ENCODE results near the gene PRICKLE1. TPM values are rescaled to one million over a fixed set of nuclear protein-coding genes. Genes with fewer than 3 reads are reported as not detected.

The PRICKLE1 gene
- total and polyA plus RNA-seq, 2 of the 4 experiments (the other 2 are of a cell fraction) = 21.3 to 21.7 TPM

DNA sequence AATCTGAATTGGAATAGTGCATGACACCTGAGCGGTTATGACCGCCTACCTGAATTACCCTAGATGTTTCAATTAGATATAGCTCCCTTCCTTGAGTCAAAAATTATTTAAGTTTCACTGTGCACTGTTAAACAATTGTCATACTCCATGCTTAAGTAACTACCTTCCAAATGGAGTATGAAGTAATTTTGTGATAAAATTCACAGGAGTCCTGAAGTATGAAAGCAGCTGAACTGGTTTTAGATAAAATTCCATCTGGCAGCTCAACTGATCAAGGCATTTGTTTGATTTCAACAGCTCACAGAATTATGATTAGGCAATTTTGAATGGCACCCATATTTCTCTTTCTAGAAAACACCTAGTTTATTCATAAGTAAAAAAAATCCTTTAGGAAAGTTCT is 19.5 kb downstream of the PRICKLE1 start:
- WGBS, 2 experiments (ENCODE audit: extremely low coverage in 2 of 2, insufficient read length in 1 of 2) = no CpG with 5 or more reads among the region's 2 CpGs
- intact Hi-C loops (cut with micrococcal nuclease) = no loop called here

More for the DNA sequence above, 19.5 kb downstream of the PRICKLE1 start:
- H4K91ac ChIP-seq (ENCODE audit: insufficient read depth, low read depth, low read length) = no peak overlapping the region
- no peak overlapping the region for H3K4me3 ChIP-seq (ENCODE audit: insufficient read depth, low read depth, low read length)
- no peak overlapping the region for H2AK5ac ChIP-seq (ENCODE audit: low read depth, low read length)
- H3K79me1 ChIP-seq (ENCODE audit: low read depth in 1 of 2, low read length in 2 of 2) = peaks cover 7 to 38% of the 10 kb centered on the region in 2 experiments; a peak in 3 of 4 replicates
- no peak for DNase-seq
- dilution Hi-C loops (cut with HindIII; ENCODE audit: low sequenced_read_pairs, unreplicated experiment) (no loop called here), in situ Hi-C loops (cut with MboI; ENCODE audit: low sequenced_read_pairs) (no loop called here)
- H3K9me3 ChIP-seq (ENCODE audit: control insufficient read depth, insufficient read depth, low read length) = no peaks in the 10 kb centered on the region
- CTCF ChIA-PET = interaction anchor here (0.6 to 2.7 kb wide), 4 partner anchors 8 to 740 kb away, joined by 3 to 22 read pairs (median 5); no protein-coding TSS in a partner anchor
- no peak overlapping the region for H2BK20ac ChIP-seq (ENCODE audit: low read depth, low read length)
- no peak overlapping the region for H2BK120ac ChIP-seq (ENCODE audit: low read depth, low read length)
- no peak overlapping the region for H3K23ac ChIP-seq (ENCODE audit: low read depth, low read length)
- H4K8ac ChIP-seq (ENCODE audit: low read depth in 2 of 2, low read length in 2 of 2) = no peak overlapping the region
- ATAC-seq (ENCODE audit: low read depth) = no peak
- no peak overlapping the region for H3K27ac ChIP-seq (ENCODE audit: insufficient read depth, low read length)
- no peak overlapping the region for H3K9ac ChIP-seq (ENCODE audit: low read depth, low read length)
- peaks cover 16% of the 10 kb centered on the region for H3K4me1 ChIP-seq (ENCODE audit: control insufficient read depth, insufficient read depth, low read length)
- H3K4ac ChIP-seq (ENCODE audit: low read depth, low read length) = no peak overlapping the region
- peaks cover 11% of the 10 kb centered on the region for H3K9me1 ChIP-seq (ENCODE audit: insufficient read depth, low read length)
- no peaks in the 10 kb centered on the region for H3K36me3 ChIP-seq (ENCODE audit: control insufficient read depth, insufficient read depth, low read length)
- no peak overlapping the region for H3K56ac ChIP-seq (ENCODE audit: extremely low read depth, insufficient read depth, low read length)
- no peak overlapping the region for H2AK9ac ChIP-seq (replicated peaks; ENCODE audit: low read depth, low read length, poor library complexity)
- no peak overlapping the region for H3K14ac ChIP-seq (replicated peaks; ENCODE audit: low read depth, low read length)
- H3K27me3 ChIP-seq (ENCODE audit: control insufficient read depth, insufficient read depth, low read length) = no peaks in the 10 kb centered on the region
- H2BK15ac ChIP-seq (ENCODE audit: low read depth, low read length) = no peak overlapping the region
- no peak overlapping the region for H3K4me2 ChIP-seq (ENCODE audit: low read depth, low read length)
- no peak overlapping the region for H3K18ac ChIP-seq (ENCODE audit: low read depth, low read length)
- H2BK5ac ChIP-seq (ENCODE audit: low read depth, low read length, poor library complexity, severe bottlenecking) = no peak overlapping the region
- POLR2A ChIA-PET (ENCODE audit: unreplicated experiment) = no interaction called here
- BruUV-seq (replicated peaks) = no TSS peak
- H4K20me1 ChIP-seq (ENCODE audit: insufficient read depth, low read length) = no peaks in the 10 kb centered on the region
- no peak overlapping the region for H2AFZ ChIP-seq (replicated peaks; ENCODE audit: low read length, poor library complexity)
- TF ChIP-seq, protein P1, sequence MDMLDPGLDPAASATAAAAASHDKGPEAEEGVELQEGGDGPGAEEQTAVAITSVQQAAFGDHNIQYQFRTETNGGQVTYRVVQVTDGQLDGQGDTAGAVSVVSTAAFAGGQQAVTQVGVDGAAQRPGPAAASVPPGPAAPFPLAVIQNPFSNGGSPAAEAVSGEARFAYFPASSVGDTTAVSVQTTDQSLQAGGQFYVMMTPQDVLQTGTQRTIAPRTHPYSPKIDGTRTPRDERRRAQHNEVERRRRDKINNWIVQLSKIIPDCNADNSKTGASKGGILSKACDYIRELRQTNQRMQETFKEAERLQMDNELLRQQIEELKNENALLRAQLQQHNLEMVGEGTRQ (IDR thresholded peaks at IDR 0.05; ENCODE audit: low read depth, low read length) = no peak
- TF ChIP-seq CHD1 (IDR thresholded peaks at IDR 0.05; ENCODE audit: low read depth, low read length) = no peak
- H4K5ac ChIP-seq (ENCODE audit: low read depth, low read length) = no peak overlapping the region
